Measurements from ENCODE around the gene CYRIA.

CYRIA gene

DNA sequence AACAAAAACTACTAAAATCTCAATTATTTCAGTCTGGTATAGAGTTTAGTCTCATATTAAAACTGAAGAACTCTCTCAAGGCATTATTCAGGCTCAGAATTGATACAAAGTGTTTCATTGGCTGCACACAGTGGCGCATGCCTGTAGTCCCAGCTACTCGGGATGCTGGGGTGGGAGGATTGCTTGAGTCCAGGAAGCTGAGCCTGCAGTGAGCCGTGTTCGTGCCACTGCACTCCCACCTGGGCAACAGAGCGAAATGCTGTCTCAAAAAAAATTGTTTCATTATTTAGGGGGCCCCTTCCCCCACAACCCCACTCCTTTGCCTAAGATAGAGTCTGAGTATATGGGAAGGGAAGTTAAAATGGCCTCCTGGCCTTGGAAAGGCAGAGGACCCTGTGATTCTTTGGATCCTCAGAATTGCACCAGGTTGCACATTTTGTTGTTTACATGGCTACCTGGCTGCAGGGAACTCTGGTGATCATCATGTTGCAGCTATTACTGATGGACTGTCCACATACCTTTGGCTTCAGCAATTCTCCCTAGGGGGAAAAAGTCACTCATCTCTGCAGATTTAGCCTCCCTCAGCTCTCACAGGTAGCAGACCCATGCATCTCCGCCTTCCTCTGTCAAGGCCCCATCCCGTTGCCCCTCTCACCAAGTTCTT, 19.2 kb upstream of the CYRIA start:
- H3K27ac ChIP-seq (ENCODE audit: low read depth, low read length): no peak overlapping the region
- H3F3A ChIP-seq (ENCODE audit: insufficient read depth): no peaks in the 10 kb centered on the region
- no peak overlapping the region for H2AFZ ChIP-seq (ENCODE audit: low read depth, low read length, severe bottlenecking)
- no peak overlapping the region for H3K9ac ChIP-seq (ENCODE audit: low read length)
- H3K36me3 ChIP-seq (ENCODE audit: low read length): no peaks in the 10 kb centered on the region
- H3K9me2 ChIP-seq (replicated peaks; ENCODE audit: insufficient read depth, low read length): no peaks in the 10 kb centered on the region
- H3K4me2 ChIP-seq (ENCODE audit: low read depth, low read length, poor library complexity, severe bottlenecking): no peak overlapping the region
- no peak overlapping the region for H3K4me3 ChIP-seq (ENCODE audit: insufficient read depth, low read length, poor library complexity, severe bottlenecking)
- H3K9me3 ChIP-seq (ENCODE audit: insufficient read depth, low read length): no peaks in the 10 kb centered on the region
- H3K79me2 ChIP-seq (ENCODE audit: insufficient read depth, low read length): no peaks in the 10 kb centered on the region
- TF ChIP-seq EZH2phosphoT487 (conservative IDR thresholded peaks at IDR 0.05; ENCODE audit: low read length): no peak
- TF ChIP-seq, protein P1, sequence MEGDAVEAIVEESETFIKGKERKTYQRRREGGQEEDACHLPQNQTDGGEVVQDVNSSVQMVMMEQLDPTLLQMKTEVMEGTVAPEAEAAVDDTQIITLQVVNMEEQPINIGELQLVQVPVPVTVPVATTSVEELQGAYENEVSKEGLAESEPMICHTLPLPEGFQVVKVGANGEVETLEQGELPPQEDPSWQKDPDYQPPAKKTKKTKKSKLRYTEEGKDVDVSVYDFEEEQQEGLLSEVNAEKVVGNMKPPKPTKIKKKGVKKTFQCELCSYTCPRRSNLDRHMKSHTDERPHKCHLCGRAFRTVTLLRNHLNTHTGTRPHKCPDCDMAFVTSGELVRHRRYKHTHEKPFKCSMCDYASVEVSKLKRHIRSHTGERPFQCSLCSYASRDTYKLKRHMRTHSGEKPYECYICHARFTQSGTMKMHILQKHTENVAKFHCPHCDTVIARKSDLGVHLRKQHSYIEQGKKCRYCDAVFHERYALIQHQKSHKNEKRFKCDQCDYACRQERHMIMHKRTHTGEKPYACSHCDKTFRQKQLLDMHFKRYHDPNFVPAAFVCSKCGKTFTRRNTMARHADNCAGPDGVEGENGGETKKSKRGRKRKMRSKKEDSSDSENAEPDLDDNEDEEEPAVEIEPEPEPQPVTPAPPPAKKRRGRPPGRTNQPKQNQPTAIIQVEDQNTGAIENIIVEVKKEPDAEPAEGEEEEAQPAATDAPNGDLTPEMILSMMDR (IDR thresholded peaks at IDR 0.05; ENCODE audit: insufficient read depth, low read length, poor library complexity, severe bottlenecking): no peak
- H4K20me1 ChIP-seq (ENCODE audit: low read depth, low read length): no peaks in the 10 kb centered on the region
- H3K27me3 ChIP-seq (ENCODE audit: low read length): no peaks in the 10 kb centered on the region

DNA sequence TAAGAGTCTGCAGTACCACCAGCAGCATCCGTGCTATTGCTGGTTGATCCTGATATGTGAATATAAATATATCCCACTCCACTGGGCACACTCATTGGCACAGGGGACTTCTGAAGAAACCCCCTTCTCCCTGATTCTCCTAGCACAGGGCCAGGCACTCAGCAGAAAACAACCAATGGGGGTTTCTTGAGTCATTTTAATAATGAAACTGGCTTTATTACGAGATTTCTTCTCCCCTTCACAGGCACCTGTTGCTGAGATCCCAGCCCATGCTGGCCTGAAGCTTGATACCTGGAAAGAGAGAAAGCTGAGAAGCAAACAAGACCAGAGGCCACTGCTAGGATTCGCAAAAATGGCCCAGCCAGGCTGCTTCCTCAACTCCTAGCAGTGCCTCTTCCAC, 17.9 kb upstream of the CYRIA start:
- Histone ChIP-seq H3K9me2 (replicated peaks; ENCODE audit: insufficient read depth, low read length) (no peaks in the 10 kb centered on the region), H3F3A (ENCODE audit: insufficient read depth) (no peaks in the 10 kb centered on the region), H3K79me2 (ENCODE audit: insufficient read depth, low read length) (no peaks in the 10 kb centered on the region), H3K27me3 (ENCODE audit: low read length) (no peaks in the 10 kb centered on the region), H3K27ac (ENCODE audit: low read depth, low read length) (no peak overlapping the region), H3K36me3 (ENCODE audit: low read length) (no peaks in the 10 kb centered on the region), H3K9ac (ENCODE audit: low read length) (no peak overlapping the region), H4K20me1 (ENCODE audit: low read depth, low read length) (no peaks in the 10 kb centered on the region), H3K4me3 (ENCODE audit: insufficient read depth, low read length, poor library complexity, severe bottlenecking) (no peak overlapping the region), H3K4me2 (ENCODE audit: low read depth, low read length, poor library complexity, severe bottlenecking) (no peak overlapping the region), H3K9me3 (ENCODE audit: insufficient read depth, low read length) (no peaks in the 10 kb centered on the region), H2AFZ (ENCODE audit: low read depth, low read length, severe bottlenecking) (no peak overlapping the region)
- TF ChIP-seq, protein P1 (IDR thresholded peaks at IDR 0.05; ENCODE audit: insufficient read depth, low read length, poor library complexity, severe bottlenecking): no peak
- TF ChIP-seq EZH2phosphoT487 (conservative IDR thresholded peaks at IDR 0.05; ENCODE audit: low read length): no peak

DNA sequence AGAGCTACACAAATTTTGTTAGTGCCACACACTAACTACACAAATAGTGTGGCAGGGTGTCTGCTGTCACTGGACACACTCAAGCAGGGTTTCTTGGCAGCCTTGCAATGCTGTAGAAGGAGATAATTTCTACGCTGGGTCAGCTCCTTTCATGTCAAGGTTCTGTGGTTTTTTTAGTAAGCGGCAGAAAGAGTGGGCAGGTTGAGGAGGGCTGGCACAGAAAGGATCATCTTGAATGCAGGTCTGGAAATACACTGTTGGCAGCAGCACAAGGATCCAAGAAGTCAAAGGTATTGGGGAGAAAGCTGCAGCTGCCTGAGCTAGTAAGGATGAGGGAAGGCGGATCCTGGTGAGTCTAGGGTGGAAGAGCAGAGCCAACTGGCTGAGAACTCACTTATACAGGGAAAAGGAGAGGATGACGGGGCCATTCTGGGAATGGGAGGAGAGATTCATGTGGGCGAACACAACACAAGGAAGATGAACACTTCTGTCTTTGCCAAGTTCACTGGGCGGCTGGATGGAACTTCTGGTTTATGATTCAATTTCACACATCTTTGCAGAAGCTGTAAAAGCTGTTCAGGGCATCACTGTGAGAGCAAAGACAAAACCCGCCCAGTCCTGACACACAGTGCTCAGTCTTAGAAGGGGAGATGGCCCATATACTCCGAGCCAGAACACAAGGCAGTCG, 16.9 kb upstream of the CYRIA start:
- 0 out of 2 replicates have a peak, but pooled peaks cover 3% of the 10 kb centered on the region for H3K36me3 ChIP-seq (ENCODE audit: low read length)
- no peak for TF ChIP-seq EZH2phosphoT487 (conservative IDR thresholded peaks at IDR 0.05; ENCODE audit: low read length)
- TF ChIP-seq, protein P1 (IDR thresholded peaks at IDR 0.05; ENCODE audit: insufficient read depth, low read length, poor library complexity, severe bottlenecking): no peak
- H3F3A ChIP-seq (ENCODE audit: insufficient read depth): no peaks in the 10 kb centered on the region
- no peaks in the 10 kb centered on the region for H4K20me1 ChIP-seq (ENCODE audit: low read depth, low read length)
- no peak overlapping the region for H2AFZ ChIP-seq (ENCODE audit: low read depth, low read length, severe bottlenecking)
- no peaks in the 10 kb centered on the region for H3K27me3 ChIP-seq (ENCODE audit: low read length)
- no peaks in the 10 kb centered on the region for H3K79me2 ChIP-seq (ENCODE audit: insufficient read depth, low read length)
- no peak overlapping the region for H3K27ac ChIP-seq (ENCODE audit: low read depth, low read length)
- no peak overlapping the region for H3K4me3 ChIP-seq (ENCODE audit: insufficient read depth, low read length, poor library complexity, severe bottlenecking)
- H3K9ac ChIP-seq (ENCODE audit: low read length): no peak overlapping the region
- no peaks in the 10 kb centered on the region for H3K9me3 ChIP-seq (ENCODE audit: insufficient read depth, low read length)
- no peaks in the 10 kb centered on the region for H3K9me2 ChIP-seq (replicated peaks; ENCODE audit: insufficient read depth, low read length)
- H3K4me2 ChIP-seq (ENCODE audit: low read depth, low read length, poor library complexity, severe bottlenecking): no peak overlapping the region
